Measurements from ENCODE around the gene ACACB. TPM values are rescaled to one million over a fixed set of nuclear protein-coding genes. Genes with fewer than 3 reads are reported as not detected.

ACACB gene
- polyA plus RNA-seq, 1 donor from 2014 or later = 0.22 TPM

DNA sequence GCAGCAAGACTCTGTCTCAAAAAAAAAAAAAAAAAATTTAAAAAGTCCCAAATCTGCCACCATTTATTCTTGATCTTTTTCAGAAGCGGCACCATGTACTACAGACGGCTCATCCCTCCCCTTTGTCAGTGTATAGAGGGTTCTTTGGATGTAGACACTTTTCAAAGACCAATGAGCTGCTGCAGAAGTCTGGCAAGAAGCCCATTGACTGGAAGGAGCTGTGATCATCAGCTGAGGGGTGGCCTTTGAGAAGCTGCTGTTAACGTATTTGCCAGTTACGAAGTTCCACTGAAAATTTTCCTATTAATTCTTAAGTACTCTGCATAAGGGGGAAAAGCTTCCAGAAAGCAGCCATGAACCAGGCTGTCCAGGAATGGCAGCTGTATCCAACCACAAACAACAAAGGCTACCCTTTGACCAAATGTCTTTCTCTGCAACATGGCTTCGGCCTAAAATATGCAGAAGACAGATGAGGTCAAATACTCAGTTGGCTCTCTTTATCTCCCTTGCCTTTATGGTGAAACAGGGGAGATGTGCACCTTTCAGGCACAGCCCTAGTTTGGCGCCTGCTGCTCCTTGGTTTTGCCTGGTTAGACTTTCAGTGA, 6.5 kb upstream of the ACACB start:
- Histone ChIP-seq H3K4me3 (ENCODE audit: low read length) (no peak overlapping the region), H3K27ac (ENCODE audit: low read length) (no peak overlapping the region), H3K27me3 (ENCODE audit: insufficient read depth, low read depth, low read length) (no peaks in the 10 kb centered on the region)

DNA sequence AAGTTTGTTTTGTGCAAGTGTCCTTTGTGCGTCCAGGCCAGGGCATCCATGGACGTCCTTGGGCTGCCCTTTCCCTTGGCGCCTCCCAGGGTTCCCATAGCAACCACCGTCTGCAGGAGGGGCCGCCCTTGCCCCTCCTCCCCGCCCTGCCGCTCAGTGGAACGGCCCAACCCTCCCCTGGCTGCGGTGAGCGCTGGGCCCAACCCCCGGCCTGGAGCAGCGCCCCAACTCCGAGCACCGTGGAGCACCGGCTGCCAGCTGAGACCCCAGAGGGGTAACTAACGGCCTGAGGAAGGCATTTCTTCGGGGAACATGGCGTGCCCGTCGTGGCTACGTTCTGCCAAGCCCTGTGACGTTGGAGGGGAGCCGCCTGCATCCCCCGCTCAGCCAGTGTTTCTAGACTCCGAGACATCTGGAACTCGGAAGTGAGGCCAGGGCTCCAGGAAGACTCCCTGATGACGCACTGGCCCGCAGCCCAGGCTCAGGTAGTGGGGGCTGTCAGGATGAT, 5.3 kb upstream of the ACACB start:
- H3K9me3 ChIP-seq (ENCODE audit: low read length) = no peaks in the 10 kb centered on the region
- no peak overlapping the region for H3K4me2 ChIP-seq (ENCODE audit: low read length)
- H3K27me3 ChIP-seq (ENCODE audit: insufficient read depth, low read depth, low read length) = no peaks in the 10 kb centered on the region
- no peak overlapping the region for H3K27ac ChIP-seq (ENCODE audit: low read length)
- no peaks in the 10 kb centered on the region for H4K20me1 ChIP-seq (ENCODE audit: insufficient read depth)
- no peaks in the 10 kb centered on the region for H3K79me2 ChIP-seq (replicated peaks; ENCODE audit: insufficient read depth, low read length)
- no peaks in the 10 kb centered on the region for H3F3A ChIP-seq (ENCODE audit: insufficient read depth, low read length, poor library complexity, severe bottlenecking)
- H3K36me3 ChIP-seq (ENCODE audit: insufficient read depth, low read length) = no peaks in the 10 kb centered on the region
- no peak overlapping the region for H2AFZ ChIP-seq (ENCODE audit: low read depth, low read length)
- no peak overlapping the region for H3K9ac ChIP-seq (ENCODE audit: low read length)
- no peak for TF ChIP-seq RAD21 (conservative IDR thresholded peaks at IDR 0.05)
- no peak for TF ChIP-seq EZH2 (IDR thresholded peaks at IDR 0.05; ENCODE audit: borderline replicate concordance, insufficient read depth, low read length, poor library complexity, severe bottlenecking)
- no peak for TF ChIP-seq SMC3 (conservative IDR thresholded peaks at IDR 0.05; ENCODE audit: poor library complexity)
- no peak for TF ChIP-seq MXI1 (conservative IDR thresholded peaks at IDR 0.05; ENCODE audit: poor library complexity, severe bottlenecking)
- TF ChIP-seq, protein P1, sequence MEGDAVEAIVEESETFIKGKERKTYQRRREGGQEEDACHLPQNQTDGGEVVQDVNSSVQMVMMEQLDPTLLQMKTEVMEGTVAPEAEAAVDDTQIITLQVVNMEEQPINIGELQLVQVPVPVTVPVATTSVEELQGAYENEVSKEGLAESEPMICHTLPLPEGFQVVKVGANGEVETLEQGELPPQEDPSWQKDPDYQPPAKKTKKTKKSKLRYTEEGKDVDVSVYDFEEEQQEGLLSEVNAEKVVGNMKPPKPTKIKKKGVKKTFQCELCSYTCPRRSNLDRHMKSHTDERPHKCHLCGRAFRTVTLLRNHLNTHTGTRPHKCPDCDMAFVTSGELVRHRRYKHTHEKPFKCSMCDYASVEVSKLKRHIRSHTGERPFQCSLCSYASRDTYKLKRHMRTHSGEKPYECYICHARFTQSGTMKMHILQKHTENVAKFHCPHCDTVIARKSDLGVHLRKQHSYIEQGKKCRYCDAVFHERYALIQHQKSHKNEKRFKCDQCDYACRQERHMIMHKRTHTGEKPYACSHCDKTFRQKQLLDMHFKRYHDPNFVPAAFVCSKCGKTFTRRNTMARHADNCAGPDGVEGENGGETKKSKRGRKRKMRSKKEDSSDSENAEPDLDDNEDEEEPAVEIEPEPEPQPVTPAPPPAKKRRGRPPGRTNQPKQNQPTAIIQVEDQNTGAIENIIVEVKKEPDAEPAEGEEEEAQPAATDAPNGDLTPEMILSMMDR (IDR thresholded peaks at IDR 0.05; ENCODE audit: poor library complexity, severe bottlenecking) = no peak
- no peak for TF ChIP-seq EP300 (conservative IDR thresholded peaks at IDR 0.05; ENCODE audit: poor library complexity, severe bottlenecking)
- TF ChIP-seq TAF1 (IDR thresholded peaks at IDR 0.05; ENCODE audit: low read depth) = no peak
- TF ChIP-seq, protein P2, sequence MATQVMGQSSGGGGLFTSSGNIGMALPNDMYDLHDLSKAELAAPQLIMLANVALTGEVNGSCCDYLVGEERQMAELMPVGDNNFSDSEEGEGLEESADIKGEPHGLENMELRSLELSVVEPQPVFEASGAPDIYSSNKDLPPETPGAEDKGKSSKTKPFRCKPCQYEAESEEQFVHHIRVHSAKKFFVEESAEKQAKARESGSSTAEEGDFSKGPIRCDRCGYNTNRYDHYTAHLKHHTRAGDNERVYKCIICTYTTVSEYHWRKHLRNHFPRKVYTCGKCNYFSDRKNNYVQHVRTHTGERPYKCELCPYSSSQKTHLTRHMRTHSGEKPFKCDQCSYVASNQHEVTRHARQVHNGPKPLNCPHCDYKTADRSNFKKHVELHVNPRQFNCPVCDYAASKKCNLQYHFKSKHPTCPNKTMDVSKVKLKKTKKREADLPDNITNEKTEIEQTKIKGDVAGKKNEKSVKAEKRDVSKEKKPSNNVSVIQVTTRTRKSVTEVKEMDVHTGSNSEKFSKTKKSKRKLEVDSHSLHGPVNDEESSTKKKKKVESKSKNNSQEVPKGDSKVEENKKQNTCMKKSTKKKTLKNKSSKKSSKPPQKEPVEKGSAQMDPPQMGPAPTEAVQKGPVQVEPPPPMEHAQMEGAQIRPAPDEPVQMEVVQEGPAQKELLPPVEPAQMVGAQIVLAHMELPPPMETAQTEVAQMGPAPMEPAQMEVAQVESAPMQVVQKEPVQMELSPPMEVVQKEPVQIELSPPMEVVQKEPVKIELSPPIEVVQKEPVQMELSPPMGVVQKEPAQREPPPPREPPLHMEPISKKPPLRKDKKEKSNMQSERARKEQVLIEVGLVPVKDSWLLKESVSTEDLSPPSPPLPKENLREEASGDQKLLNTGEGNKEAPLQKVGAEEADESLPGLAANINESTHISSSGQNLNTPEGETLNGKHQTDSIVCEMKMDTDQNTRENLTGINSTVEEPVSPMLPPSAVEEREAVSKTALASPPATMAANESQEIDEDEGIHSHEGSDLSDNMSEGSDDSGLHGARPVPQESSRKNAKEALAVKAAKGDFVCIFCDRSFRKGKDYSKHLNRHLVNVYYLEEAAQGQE (IDR thresholded peaks at IDR 0.05; ENCODE audit: borderline replicate concordance) = no peak
- no peak for TF ChIP-seq POLR2AphosphoS5 (IDR thresholded peaks at IDR 0.05)
- H3K4me3 ChIP-seq (ENCODE audit: low read length) = no peak overlapping the region
- H3K9me2 ChIP-seq (ENCODE audit: insufficient read depth, low read length) = no peaks in the 10 kb centered on the region

More for the DNA sequence above, 6.5 kb upstream of the ACACB start:
- Histone ChIP-seq H3K9me3 (ENCODE audit: low read length) (no peaks in the 10 kb centered on the region), H2AFZ (ENCODE audit: low read depth, low read length) (no peak overlapping the region), H3K9ac (ENCODE audit: low read length) (no peak overlapping the region), H4K20me1 (ENCODE audit: insufficient read depth) (no peaks in the 10 kb centered on the region), H3K36me3 (ENCODE audit: insufficient read depth, low read length) (no peaks in the 10 kb centered on the region), H3K9me2 (ENCODE audit: insufficient read depth, low read length) (no peaks in the 10 kb centered on the region), H3F3A (ENCODE audit: insufficient read depth, low read length, poor library complexity, severe bottlenecking) (no peaks in the 10 kb centered on the region), H3K4me2 (ENCODE audit: low read length) (no peak overlapping the region), H3K79me2 (replicated peaks; ENCODE audit: insufficient read depth, low read length) (no peaks in the 10 kb centered on the region)
- no peak for TF ChIP-seq SMC3 (conservative IDR thresholded peaks at IDR 0.05; ENCODE audit: poor library complexity)
- TF ChIP-seq, protein P1 (IDR thresholded peaks at IDR 0.05; ENCODE audit: poor library complexity, severe bottlenecking) = no peak
- TF ChIP-seq RAD21 (conservative IDR thresholded peaks at IDR 0.05) = no peak
- no peak for TF ChIP-seq POLR2AphosphoS5 (IDR thresholded peaks at IDR 0.05)
- no peak for TF ChIP-seq EZH2 (IDR thresholded peaks at IDR 0.05; ENCODE audit: borderline replicate concordance, insufficient read depth, low read length, poor library complexity, severe bottlenecking)
- TF ChIP-seq EP300 (conservative IDR thresholded peaks at IDR 0.05; ENCODE audit: poor library complexity, severe bottlenecking) = no peak
- TF ChIP-seq, protein P2 (IDR thresholded peaks at IDR 0.05; ENCODE audit: borderline replicate concordance) = no peak
- no peak for TF ChIP-seq MXI1 (conservative IDR thresholded peaks at IDR 0.05; ENCODE audit: poor library complexity, severe bottlenecking)
- no peak for TF ChIP-seq TAF1 (IDR thresholded peaks at IDR 0.05; ENCODE audit: low read depth)

Measured in neural cell (in vitro differentiated cells).